Tibial nerve (tissue), 4 donors: ENCODE data around the gene ZBTB37. TPM values are rescaled to one million over a fixed set of nuclear protein-coding genes. Genes with fewer than 3 reads are reported as not detected.
"Not testable (repeated sequence)": the region's sequence is repeated elsewhere in the genome, so short reads cannot be mapped to it uniquely, and the experiment has no call there.

Experiments
- DNase-seq, 2 donors: peaks; one replicate each; pipeline ENCODE4 v3.0.0-alpha.2; 2019; ENCODE audit warnings: low spot score in 2 of 2
- H3K27ac ChIP-seq, 4 donors: fragments of 200-600 bp; sonication (generic) in 3 of 4; one replicate each; pipeline ENCODE4 v1.5.1; 2017 to 2019; ENCODE audit warnings: mild to moderate bottlenecking in 1 of 4
- H3K27me3 ChIP-seq, 2 donors: fragments of 200-600 bp; sonication (generic) in 1 of 2; one replicate each; pipeline versions ENCODE4 v1.5.1 to v1.6.0; 2017 to 2019
- H3K36me3 ChIP-seq, 3 donors: fragments of 200-600 bp; sonication (generic); one replicate each; pipeline ENCODE4 v1.5.1; 2018 to 2019
- H3K4me1 ChIP-seq, 4 donors: fragments of 200-600 bp; sonication (generic) in 3 of 4; one replicate each; pipeline ENCODE4 v1.5.1; 2017 to 2019
- H3K4me3 ChIP-seq, 4 donors: fragments of 200-600 bp; sonication (generic) in 3 of 4; one replicate each; pipeline ENCODE4 v1.5.1; 2017 to 2019; ENCODE audit warnings: mild to moderate bottlenecking in 1 of 4, moderate library complexity in 1 of 4
- H3K9me3 ChIP-seq, 4 donors: fragments of 200-600 bp; sonication (generic) in 3 of 4; one replicate each; pipeline ENCODE4 v1.5.1; 2017 to 2019
- CTCF ChIP-seq, 5 experiments: fragments of 200-600 bp in 3 of 5; fragments of 450-650 bp in 2 of 5; sonication (generic) in 3 of 5; IDR thresholded peaks; one replicate each; pipeline ENCODE4 v1.5.1; 2016 to 2019; ENCODE audit warnings: antibody characterized with exemption in 5 of 5, mild to moderate bottlenecking in 3 of 5, moderate library complexity in 2 of 5
- EP300 ChIP-seq, 2 donors: sonication (generic); formaldehyde crosslinking; IDR thresholded peaks; one replicate each; pipeline ENCODE4 v1.6.1; 2017; ENCODE audit warnings: antibody characterized with exemption in 2 of 2, mild to moderate bottlenecking in 1 of 2
- POLR2A ChIP-seq, 2 donors: fragments of 450-650 bp; IDR thresholded peaks; one replicate each; pipeline ENCODE4 v1.6.1; 2017; ENCODE audit warnings: antibody characterized with exemption in 2 of 2, mild to moderate bottlenecking in 2 of 2, moderate library complexity in 2 of 2
- WGBS, 2 donors: methylation state at CpG; one replicate each; pipeline ENCODE4 v1.1.5; 2018; 5-methylcytosine and 5-hydroxymethylcytosine counted together
- total RNA-seq, 4 donors: library from RNA; depleted of rRNA; stranded (reverse); fragments of >200 nt; gene quantifications; one replicate each; pipeline ENCODE4 v1.1.0, GENCODE V29; 2016

Gene ZBTB37
- total RNA-seq, 4 donors from 2014 or later = 11.7 to 17.0 (median 13.7) TPM

- H3K36me3 ChIP-seq = peaks cover 0 to 82% (median 8%) of the 10 kb centered on the region in 3 donors
Measured at GRCh38 chr1:173856014-173856413, 12.2 kb upstream of the ZBTB37 start.

GRCh38 chr1:173856903-173857302 lies 11.3 kb upstream of the ZBTB37 start:
- Histone ChIP-seq H3K4me3 (no peak overlapping the region), H3K9me3 (no peaks in the 10 kb centered on the region), H3K27me3 (no peaks in the 10 kb centered on the region), H3K36me3 (peaks cover 0 to 82% (median 8%) of the 10 kb centered on the region in 3 donors), H3K27ac (no peak overlapping the region), H3K4me1 (peaks cover 0 to 6% (median 0%) of the 10 kb centered on the region in 4 donors)
- 83% methylated on average over 2 of the region's 2 CpGs for WGBS, 2 donors
- TF ChIP-seq EP300 (IDR thresholded peaks at IDR 0.05) = no peak
- DNase-seq = no peak

More at GRCh38 chr1:173856014-173856413, 12.2 kb upstream of the ZBTB37 start:
- DNase-seq = no peak
- TF ChIP-seq POLR2A (IDR thresholded peaks at IDR 0.05) = no peak
- no peak for TF ChIP-seq CTCF (IDR thresholded peaks at IDR 0.05)
- no peak for TF ChIP-seq EP300 (IDR thresholded peaks at IDR 0.05)
- Histone ChIP-seq H3K27me3 (no peaks in the 10 kb centered on the region), H3K4me1 (peaks cover 0 to 6% (median 0%) of the 10 kb centered on the region in 4 donors), H3K4me3 (no peak overlapping the region), H3K9me3 (no peaks in the 10 kb centered on the region), H3K27ac (no peak overlapping the region)
- WGBS, 2 donors = 65 to 78% methylated on average over 1 of the region's 1 CpG

- WGBS, 2 donors = 61 to 64% methylated on average over 4 of the region's 4 CpGs
- H3K9me3 ChIP-seq = no peaks in the 10 kb centered on the region
- no peak for DNase-seq
- H3K36me3 ChIP-seq = peaks cover 0 to 86% (median 8%) of the 10 kb centered on the region in 3 donors
- no peaks in the 10 kb centered on the region for H3K27me3 ChIP-seq
- H3K4me3 ChIP-seq = no peak overlapping the region
- peaks cover 0 to 6% (median 0%) of the 10 kb centered on the region in 4 donors for H3K4me1 ChIP-seq
- TF ChIP-seq CTCF (IDR thresholded peaks at IDR 0.05) (no peak), EP300 (IDR thresholded peaks at IDR 0.05) (no peak), POLR2A (IDR thresholded peaks at IDR 0.05) (no peak)
- no peak overlapping the region for H3K27ac ChIP-seq
Measured at GRCh38 chr1:173857363-173857917, 10.7 kb upstream of the ZBTB37 start.

GRCh38 chr1:173859547-173859946 lies 8.6 kb upstream of the ZBTB37 start:
- H3K9me3 ChIP-seq, H3K4me3 ChIP-seq, DNase-seq, H3K4me1 ChIP-seq, H3K27me3 ChIP-seq, H3K27ac ChIP-seq: not testable (repeated sequence)
- WGBS, 2 donors = 94 to 99% methylated on average over 5 of the region's 5 CpGs
- H3K36me3 ChIP-seq = peaks cover 0 to 92% (median 15%) of the 10 kb centered on the region in 3 donors

GRCh38 chr1:173860065-173860464 lies 8.1 kb upstream of the ZBTB37 start:
- no peak overlapping the region for H3K4me3 ChIP-seq
- no peak overlapping the region for H3K27ac ChIP-seq
- TF ChIP-seq CTCF (IDR thresholded peaks at IDR 0.05) = no peak
- TF ChIP-seq EP300 (IDR thresholded peaks at IDR 0.05) = no peak
- TF ChIP-seq POLR2A (IDR thresholded peaks at IDR 0.05) = no peak
- no peaks in the 10 kb centered on the region for H3K27me3 ChIP-seq
- no peak for DNase-seq
- peaks cover 0 to 93% (median 20%) of the 10 kb centered on the region in 3 donors for H3K36me3 ChIP-seq
- H3K9me3 ChIP-seq = no peaks in the 10 kb centered on the region
- WGBS, 2 donors = 91 to 92% methylated on average over 1 of the region's 1 CpG
- H3K4me1 ChIP-seq = peaks cover 0 to 9% (median 3%) of the 10 kb centered on the region in 4 donors

GRCh38 chr1:173861731-173862145 lies 6.4 kb upstream of the ZBTB37 start:
- WGBS, 2 donors = 94% methylated on average over 7 of the region's 7 CpGs
- Histone ChIP-seq H3K4me3 (no peak overlapping the region), H3K27me3 (no peaks in the 10 kb centered on the region), H3K4me1 (peaks cover 0 to 25% (median 15%) of the 10 kb centered on the region in 4 donors), H3K36me3 (peaks cover 0 to 93% (median 25%) of the 10 kb centered on the region in 3 donors), H3K27ac (no peak overlapping the region), H3K9me3 (no peaks in the 10 kb centered on the region)
- TF ChIP-seq EP300 (IDR thresholded peaks at IDR 0.05) (no peak), CTCF (IDR thresholded peaks at IDR 0.05) (no peak), POLR2A (IDR thresholded peaks at IDR 0.05) (no peak)
- DNase-seq = no peak

GRCh38 chr1:173862146-173862768 lies 5.9 kb upstream of the ZBTB37 start:
- not testable (repeated sequence) for H3K4me3 ChIP-seq, H3K9me3 ChIP-seq, H3K27me3 ChIP-seq, DNase-seq
- Histone ChIP-seq H3K27ac (peak overlapping the region in 1 of 4 donors; percentile 2), H3K36me3 (peaks cover 0 to 88% (median 25%) of the 10 kb centered on the region in 3 donors), H3K4me1 (peaks cover 0 to 28% (median 19%) of the 10 kb centered on the region in 4 donors)
- 82 to 86% methylated on average over 13 of the region's 13 CpGs for WGBS, 2 donors
